SU-DHL-6 (cell line): ENCODE results near the gene ECHDC1.

Experiments
- EZH2phosphoT487 ChIP-seq: fragments of 200-600 bp; sonication (generic), shearing (Covaris generic); conservative IDR thresholded peaks from 2 replicates; pipeline ENCODE4 v1.6.1; 2018; ENCODE audit warnings: mild to moderate bottlenecking, antibody characterized with exemption, low read length, moderate library complexity, mixed read lengths
- TF ChIP-seq, protein P1 (sequence below): fragments of 200-600 bp; sonication (generic); IDR thresholded peaks from one replicate; pipeline ENCODE4 v1.5.1; 2017; ENCODE audit warnings: antibody characterized with exemption, mild to moderate bottlenecking, low read length, moderate library complexity; ENCODE audit not compliant: insufficient read depth, poor library complexity, severe bottlenecking

GRCh38 chr6:127352524-127352923 lies 9.1 kb upstream of the ECHDC1 start:
- TF ChIP-seq, protein P1, sequence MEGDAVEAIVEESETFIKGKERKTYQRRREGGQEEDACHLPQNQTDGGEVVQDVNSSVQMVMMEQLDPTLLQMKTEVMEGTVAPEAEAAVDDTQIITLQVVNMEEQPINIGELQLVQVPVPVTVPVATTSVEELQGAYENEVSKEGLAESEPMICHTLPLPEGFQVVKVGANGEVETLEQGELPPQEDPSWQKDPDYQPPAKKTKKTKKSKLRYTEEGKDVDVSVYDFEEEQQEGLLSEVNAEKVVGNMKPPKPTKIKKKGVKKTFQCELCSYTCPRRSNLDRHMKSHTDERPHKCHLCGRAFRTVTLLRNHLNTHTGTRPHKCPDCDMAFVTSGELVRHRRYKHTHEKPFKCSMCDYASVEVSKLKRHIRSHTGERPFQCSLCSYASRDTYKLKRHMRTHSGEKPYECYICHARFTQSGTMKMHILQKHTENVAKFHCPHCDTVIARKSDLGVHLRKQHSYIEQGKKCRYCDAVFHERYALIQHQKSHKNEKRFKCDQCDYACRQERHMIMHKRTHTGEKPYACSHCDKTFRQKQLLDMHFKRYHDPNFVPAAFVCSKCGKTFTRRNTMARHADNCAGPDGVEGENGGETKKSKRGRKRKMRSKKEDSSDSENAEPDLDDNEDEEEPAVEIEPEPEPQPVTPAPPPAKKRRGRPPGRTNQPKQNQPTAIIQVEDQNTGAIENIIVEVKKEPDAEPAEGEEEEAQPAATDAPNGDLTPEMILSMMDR = no peak
- no peak for TF ChIP-seq EZH2phosphoT487
